OCI-LY7 (cell line): ENCODE results near the gene APBB2. TPM values are rescaled to one million over a fixed set of nuclear protein-coding genes. Genes with fewer than 3 reads are reported as not detected.
"Not testable (repeated sequence)": the region's sequence is repeated elsewhere in the genome, so short reads cannot be mapped to it uniquely, and the experiment has no call there.

Experiments
- BruUV-seq: library from RNA; stranded (reverse); fragments of 400-500 nt; replicated peaks from 2 replicates; lab custom pipeline; 2021; lab: Mats Ljungman, UMichigan
- CTCF ChIA-PET: fragments of 300-600 bp; sonication (Branson Sonifier 250); formaldehyde crosslinking; loops from one replicate; lab custom pipeline; 2022; ENCODE audit warnings: antibody characterized with exemption; ENCODE audit not compliant: unreplicated experiment; lab: Charles Lee
- POLR2A ChIA-PET: fragments of 300-600 bp; sonication (Branson Sonifier 250); formaldehyde crosslinking; loops from one replicate; lab custom pipeline; 2022; ENCODE audit warnings: antibody characterized with exemption; lab: Charles Lee
- DNase-seq: peaks from one replicate; pipeline ENCODE4 v3.0.0-alpha.2; 2015; ENCODE audit warnings: low spot score
- H2AFZ ChIP-seq: fragments of 200-600 bp; sonication (generic), shearing (Covaris generic); 2 replicates; pipeline ENCODE4 v1.6.1; 2014; ENCODE audit warnings: mild to moderate bottlenecking, antibody characterized with exemption, low read length, moderate library complexity
- H3K27ac ChIP-seq: fragments of 200-600 bp; sonication (generic); 2 replicates; pipeline ENCODE4 v1.5.1; 2014; ENCODE audit warnings: mixed run types, low read depth, mild to moderate bottlenecking, moderate library complexity, low read length, inconsistent platforms; ENCODE audit not compliant: poor library complexity, severe bottlenecking
- H3K36me3 ChIP-seq: fragments of 200-600 bp; sonication (generic); 2 replicates; pipeline ENCODE4 v1.6.1; 2014; ENCODE audit warnings: mild to moderate bottlenecking, antibody characterized with exemption, low read length, moderate library complexity, mixed read lengths; ENCODE audit not compliant: insufficient read depth
- H3K4me1 ChIP-seq: fragments of 200-600 bp; sonication (generic); 2 replicates; pipeline ENCODE4 v1.5.1; 2014; ENCODE audit warnings: mild to moderate bottlenecking, low read length; ENCODE audit not compliant: insufficient read depth, poor library complexity, severe bottlenecking
- H3K4me2 ChIP-seq: fragments of 200-600 bp; sonication (generic); 2 replicates; pipeline ENCODE4 v1.6.1; 2014; ENCODE audit warnings: mild to moderate bottlenecking, low read length
- H3K4me3 ChIP-seq: fragments of 200-600 bp; sonication (generic); 2 replicates; pipeline ENCODE4 v1.5.1; 2014; ENCODE audit warnings: mild to moderate bottlenecking, low read depth, low read length; ENCODE audit not compliant: poor library complexity, severe bottlenecking
- H3K79me2 ChIP-seq: fragments of 200-600 bp; sonication (generic); 2 replicates; pipeline ENCODE4 v1.6.1; 2016; ENCODE audit warnings: low read depth, mild to moderate bottlenecking, low read length, moderate library complexity, mixed read lengths; ENCODE audit not compliant: insufficient read depth
- H3K9me2 ChIP-seq: fragments of 200-600 bp; sonication (generic); 2 replicates; pipeline ENCODE4 v1.6.1; 2016; ENCODE audit warnings: mild to moderate bottlenecking, low read length, mixed read lengths; ENCODE audit not compliant: insufficient read depth
- H3K9me3 ChIP-seq: fragments of 200-600 bp; sonication (generic); 2 replicates; pipeline ENCODE4 v1.6.1; 2014; ENCODE audit warnings: mild to moderate bottlenecking, mixed run types, low read length, mixed read lengths
- H4K20me1 ChIP-seq: fragments of 200-600 bp; sonication (generic); 2 replicates; pipeline ENCODE4 v1.6.1; 2014; ENCODE audit warnings: mild to moderate bottlenecking, antibody characterized with exemption, low read length, moderate library complexity, mixed read lengths; ENCODE audit not compliant: insufficient read depth
- EZH2phosphoT487 ChIP-seq: fragments of 200-600 bp; sonication (generic); IDR thresholded peaks from 2 replicates; pipeline ENCODE4 v1.6.1; 2018; ENCODE audit warnings: low read depth, borderline replicate concordance, mild to moderate bottlenecking, mixed run types, antibody characterized with exemption, low read length, moderate library complexity, mixed read lengths
- intact Hi-C: fragments of 100-400 bp; cut with micrococcal nuclease; formaldehyde crosslinking; loops from one replicate; pipeline ENCODE4 v1.10.0; 2022; ENCODE audit not compliant: unreplicated experiment
- total RNA-seq, 2 experiments: library from RNA; depleted of rRNA in 1 of 2; stranded (reverse); fragments of >200 nt in 1 of 2; shearing (Covaris generic) in 1 of 2; gene quantifications; 2 replicates each; pipeline ENCODE4 v1.2.3, GENCODE V29; 2014 to 2022
- TF ChIP-seq, protein P1 (sequence below): fragments of 200-600 bp; sonication (generic); conservative IDR thresholded peaks from 2 replicates; pipeline ENCODE4 v1.5.1; 2014; ENCODE audit warnings: mild to moderate bottlenecking, antibody characterized with exemption, low read length, moderate library complexity, mixed read lengths

Gene APBB2
- total RNA-seq, 2 experiments from 2014 or later: 66.4 to 88.5 TPM

DNA sequence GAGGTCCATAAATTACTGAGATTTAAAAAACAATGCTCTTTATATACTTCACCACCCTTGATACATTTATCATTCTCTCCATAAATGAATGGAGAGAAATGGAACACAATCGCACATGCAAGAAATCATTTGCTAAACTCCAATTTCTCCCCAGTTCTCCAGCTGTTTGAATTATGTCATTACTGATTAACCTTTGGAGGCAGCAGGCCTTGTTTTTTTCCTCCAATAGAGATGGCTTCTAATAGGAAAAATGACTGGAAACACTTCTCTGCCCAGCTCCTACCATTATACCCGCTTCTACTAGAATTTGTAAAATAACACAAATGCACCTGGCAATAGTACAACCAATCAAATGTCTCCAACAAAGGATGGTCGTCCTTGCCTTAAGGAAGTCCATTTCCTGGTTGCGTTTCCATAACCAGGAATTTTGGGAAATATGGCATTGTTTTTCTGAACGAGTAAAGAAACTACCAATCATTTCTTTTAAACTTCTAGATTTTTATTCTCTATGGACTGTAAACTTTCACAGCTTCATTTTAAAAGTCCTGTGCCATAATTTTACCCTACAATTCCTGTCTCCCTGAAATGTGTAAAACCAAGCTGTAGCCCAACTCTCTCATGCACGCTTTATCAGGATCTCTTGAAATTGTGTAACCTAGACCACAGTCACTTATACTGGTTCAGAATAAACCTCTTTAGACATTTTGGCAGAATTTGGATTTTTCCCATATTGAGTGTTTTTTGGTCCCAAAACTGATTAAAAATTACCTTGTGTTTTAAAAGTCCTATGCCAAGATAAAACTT, 60.1 kb downstream of the APBB2 start:
- H4K20me1 ChIP-seq: no peaks in the 10 kb centered on the region; the same call in 1 of the 2 replicates
- H3K4me3 ChIP-seq: no peak overlapping the region
- no peaks in the 10 kb centered on the region for H3K4me1 ChIP-seq
- H3K27ac ChIP-seq: no peak overlapping the region
- no peaks in the 10 kb centered on the region for H3K36me3 ChIP-seq
- DNase-seq: no peak
- peaks cover 24% of the 10 kb centered on the region for H3K79me2 ChIP-seq
- TF ChIP-seq, protein P1, sequence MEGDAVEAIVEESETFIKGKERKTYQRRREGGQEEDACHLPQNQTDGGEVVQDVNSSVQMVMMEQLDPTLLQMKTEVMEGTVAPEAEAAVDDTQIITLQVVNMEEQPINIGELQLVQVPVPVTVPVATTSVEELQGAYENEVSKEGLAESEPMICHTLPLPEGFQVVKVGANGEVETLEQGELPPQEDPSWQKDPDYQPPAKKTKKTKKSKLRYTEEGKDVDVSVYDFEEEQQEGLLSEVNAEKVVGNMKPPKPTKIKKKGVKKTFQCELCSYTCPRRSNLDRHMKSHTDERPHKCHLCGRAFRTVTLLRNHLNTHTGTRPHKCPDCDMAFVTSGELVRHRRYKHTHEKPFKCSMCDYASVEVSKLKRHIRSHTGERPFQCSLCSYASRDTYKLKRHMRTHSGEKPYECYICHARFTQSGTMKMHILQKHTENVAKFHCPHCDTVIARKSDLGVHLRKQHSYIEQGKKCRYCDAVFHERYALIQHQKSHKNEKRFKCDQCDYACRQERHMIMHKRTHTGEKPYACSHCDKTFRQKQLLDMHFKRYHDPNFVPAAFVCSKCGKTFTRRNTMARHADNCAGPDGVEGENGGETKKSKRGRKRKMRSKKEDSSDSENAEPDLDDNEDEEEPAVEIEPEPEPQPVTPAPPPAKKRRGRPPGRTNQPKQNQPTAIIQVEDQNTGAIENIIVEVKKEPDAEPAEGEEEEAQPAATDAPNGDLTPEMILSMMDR: no peak
- no peak for TF ChIP-seq EZH2phosphoT487
- H3K9me2 ChIP-seq: no peaks in the 10 kb centered on the region
- H3K4me2 ChIP-seq: no peak overlapping the region
- H2AFZ ChIP-seq: no peak overlapping the region
- ChIA-PET POLR2A (interaction anchor here (0.6 to 1.5 kb wide), 4 partner anchors 18 to 183 kb away, joined by 3 to 6 read pairs (median 3); no protein-coding TSS in a partner anchor), CTCF (no interaction called here)
- intact Hi-C loops: no loop called here
- H3K9me3 ChIP-seq: no peaks in the 10 kb centered on the region; the same call in 1 of the 2 replicates
- no TSS peak for BruUV-seq

DNA sequence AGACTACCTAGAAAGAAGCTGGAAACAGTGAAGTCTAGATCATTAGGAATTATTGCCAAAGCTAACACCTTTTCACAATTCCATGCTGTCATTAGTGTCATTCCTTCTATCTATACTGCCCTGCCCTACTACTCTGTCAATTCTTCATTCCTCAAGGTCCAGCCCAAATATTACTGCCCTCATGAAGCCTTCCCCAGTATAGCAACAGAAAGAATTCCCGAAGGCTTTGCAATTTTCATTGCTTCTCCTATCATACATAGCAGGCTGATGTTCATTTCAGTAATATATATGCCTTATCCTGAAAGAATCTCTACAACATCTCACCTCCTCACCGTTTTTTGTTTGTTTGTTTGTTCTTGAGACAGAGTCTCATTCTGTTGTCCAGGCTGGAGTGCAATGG, 63.9 kb downstream of the APBB2 start:
- ChIA-PET CTCF (no interaction called here), POLR2A (interaction anchor here (0.7 kb wide), 1 partner anchor 77 kb away, joined by 4 read pairs; no protein-coding TSS in a partner anchor)
- H3K79me2 ChIP-seq: peaks cover 16% of the 10 kb centered on the region
- no peaks in the 10 kb centered on the region for H3K9me2 ChIP-seq
- peaks cover 5% of the 10 kb centered on the region for H3K4me1 ChIP-seq
- no peaks in the 10 kb centered on the region; the same call in 1 of the 2 replicates for H3K9me3 ChIP-seq
- no peak overlapping the region for H3K4me3 ChIP-seq
- BruUV-seq: no TSS peak
- DNase-seq: no peak
- TF ChIP-seq, protein P1: no peak
- no peak for TF ChIP-seq EZH2phosphoT487
- no peak overlapping the region for H2AFZ ChIP-seq
- no peak overlapping the region for H3K4me2 ChIP-seq
- no peak overlapping the region for H3K27ac ChIP-seq
- H3K36me3 ChIP-seq: no peaks in the 10 kb centered on the region
- H4K20me1 ChIP-seq: no peaks in the 10 kb centered on the region; the same call in 1 of the 2 replicates
- intact Hi-C loops: no loop called here

DNA sequence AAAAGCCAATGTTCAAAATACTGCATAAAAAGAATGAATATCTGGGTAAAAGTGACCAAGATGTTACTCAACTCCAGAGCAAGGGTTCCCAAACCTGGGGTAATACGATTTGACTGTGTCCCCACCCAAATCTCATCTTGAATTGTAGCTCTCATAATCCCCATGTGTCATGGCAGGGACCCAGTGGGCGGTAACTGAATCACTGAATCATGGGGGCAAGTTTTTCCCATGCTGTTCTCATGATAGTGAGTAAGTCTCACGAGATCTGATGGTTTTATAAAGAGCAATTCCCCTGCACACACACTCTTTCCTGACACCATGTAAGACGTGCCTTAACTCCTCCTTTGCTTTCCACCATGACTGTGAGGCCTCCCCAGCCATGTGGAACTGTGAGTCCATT, 64.8 kb downstream of the APBB2 start:
- intact Hi-C loops, H3K36me3 ChIP-seq, CTCF ChIA-PET, H3K79me2 ChIP-seq, DNase-seq, H3K27ac ChIP-seq, H3K9me2 ChIP-seq, H4K20me1 ChIP-seq, BruUV-seq, H3K4me1 ChIP-seq, H3K4me2 ChIP-seq, H3K9me3 ChIP-seq, H3K4me3 ChIP-seq, POLR2A ChIA-PET, H2AFZ ChIP-seq: not testable (repeated sequence)
